ENCODE results near the gene TET1. TPM values are rescaled to one million over a fixed set of nuclear protein-coding genes. Genes with fewer than 3 reads are reported as not detected.
A peak's percentile ranks its signal among the peaks of the same experiment; 100 is the strongest.
"Not testable (repeated sequence)": the region's sequence is repeated elsewhere in the genome, so short reads cannot be mapped to it uniquely, and the experiment has no call there.

TET1 gene
- total and polyA plus RNA-seq, 2 donors = 0.82 to 6.4 TPM

- WGBS = 98% methylated on average over 2 of the region's 2 CpGs
- no peaks in the 10 kb centered on the region for H3K27me3 ChIP-seq (ENCODE audit: control insufficient read depth in 2 of 2, insufficient read depth in 1 of 2, low read length in 1 of 2)
- H3K36me3 ChIP-seq (ENCODE audit: control insufficient read depth in 2 of 2, insufficient read depth in 2 of 2, low read length in 1 of 2) = no peaks in the 10 kb centered on the region
- no peak overlapping the region for H3K27ac ChIP-seq (ENCODE audit: low read depth in 1 of 2, low read length in 1 of 2)
- H3K9me3 ChIP-seq (ENCODE audit: control insufficient read depth in 2 of 2, insufficient read depth in 1 of 2, low read length in 1 of 2) = no peaks in the 10 kb centered on the region
- H3K4me1 ChIP-seq (ENCODE audit: control insufficient read depth in 2 of 2, insufficient read depth in 2 of 2, low read length in 2 of 2) = no peaks in the 10 kb centered on the region
- no peak overlapping the region for H3K4me3 ChIP-seq (ENCODE audit: low read length in 2 of 2)
- DNase-seq (ENCODE audit: low read depth in 6 of 9, low spot score in 9 of 9) = no peak
These were observed 18.8 kb downstream of the TET1 start for GRCh38 chr10:68578974-68579373.

GRCh38 chr10:68584187-68584586 lies 24.1 kb downstream of the TET1 start:
- WGBS = 98% methylated on average over 6 of the region's 6 CpGs
- H3K27me3 ChIP-seq (ENCODE audit: control insufficient read depth in 2 of 2, insufficient read depth in 1 of 2, low read length in 1 of 2); H3K9me3 ChIP-seq (ENCODE audit: control insufficient read depth in 2 of 2, insufficient read depth in 1 of 2, low read length in 1 of 2); H3K4me3 ChIP-seq (ENCODE audit: low read length in 2 of 2); H3K4me1 ChIP-seq (ENCODE audit: control insufficient read depth in 2 of 2, insufficient read depth in 2 of 2, low read length in 2 of 2); H3K27ac ChIP-seq (ENCODE audit: low read depth in 1 of 2, low read length in 1 of 2); H3K36me3 ChIP-seq (ENCODE audit: control insufficient read depth in 2 of 2, insufficient read depth in 2 of 2, low read length in 1 of 2); DNase-seq (ENCODE audit: low read depth in 6 of 9, low spot score in 9 of 9): not testable (repeated sequence)

DNA sequence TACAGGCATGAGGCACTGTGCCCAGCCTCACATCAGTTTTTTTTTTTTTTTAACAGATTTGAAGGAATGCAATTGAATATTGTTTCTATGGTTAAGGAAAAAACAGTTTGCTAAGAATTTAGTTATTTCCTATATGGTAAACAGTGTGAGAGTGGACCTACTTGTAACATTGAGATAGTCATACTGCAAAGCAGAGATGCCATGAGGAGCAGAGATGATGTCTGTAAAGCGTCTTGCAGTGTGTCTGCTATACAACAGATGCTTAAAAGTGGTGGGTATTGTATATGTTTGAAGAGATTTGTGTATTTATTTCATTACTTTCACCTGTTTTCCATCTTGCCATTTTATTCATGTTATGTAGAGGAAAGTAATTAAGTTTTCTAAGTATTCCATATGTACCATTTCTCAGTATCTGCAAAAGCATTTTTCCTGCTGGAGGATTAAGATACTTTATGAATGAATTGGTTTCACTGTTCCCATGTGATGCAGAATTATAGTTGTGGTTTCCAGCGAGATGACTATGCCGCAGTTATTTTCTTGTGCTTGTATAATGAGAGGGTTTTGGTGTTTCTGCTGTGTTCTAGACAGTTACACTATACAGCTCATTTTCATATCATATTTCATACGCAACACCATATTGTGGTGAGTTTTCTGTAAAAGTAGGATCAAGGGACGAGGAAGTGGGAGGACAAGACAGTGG lies 26.6 kb downstream of the TET1 start:
- Histone ChIP-seq H3K27me3 (ENCODE audit: control insufficient read depth in 2 of 2, insufficient read depth in 1 of 2, low read length in 1 of 2) (no peaks in the 10 kb centered on the region), H3K9me3 (ENCODE audit: control insufficient read depth in 2 of 2, insufficient read depth in 1 of 2, low read length in 1 of 2) (no peaks in the 10 kb centered on the region), H3K27ac (ENCODE audit: low read depth in 1 of 2, low read length in 1 of 2) (no peak overlapping the region), H3K4me1 (ENCODE audit: control insufficient read depth in 2 of 2, insufficient read depth in 2 of 2, low read length in 2 of 2) (no peaks in the 10 kb centered on the region), H3K36me3 (ENCODE audit: control insufficient read depth in 2 of 2, insufficient read depth in 2 of 2, low read length in 1 of 2) (no peaks in the 10 kb centered on the region), H3K4me3 (ENCODE audit: low read length in 2 of 2) (no peak overlapping the region)
- WGBS = 89% methylated on average over 5 of the region's 5 CpGs
- no peak for DNase-seq (ENCODE audit: low read depth in 6 of 9, low spot score in 9 of 9)

GRCh38 chr10:68594405-68594804 lies 34.3 kb downstream of the TET1 start:
- Histone ChIP-seq H3K27me3 (ENCODE audit: control insufficient read depth in 2 of 2, insufficient read depth in 1 of 2, low read length in 1 of 2) (no peaks in the 10 kb centered on the region), H3K4me3 (ENCODE audit: low read length in 2 of 2) (no peak overlapping the region), H3K9me3 (ENCODE audit: control insufficient read depth in 2 of 2, insufficient read depth in 1 of 2, low read length in 1 of 2) (no peaks in the 10 kb centered on the region), H3K4me1 (ENCODE audit: control insufficient read depth in 2 of 2, insufficient read depth in 2 of 2, low read length in 2 of 2) (peaks cover 0 to 3% of the 10 kb centered on the region in 2 donors), H3K36me3 (ENCODE audit: control insufficient read depth in 2 of 2, insufficient read depth in 2 of 2, low read length in 1 of 2) (no peaks in the 10 kb centered on the region), H3K27ac (ENCODE audit: low read depth in 1 of 2, low read length in 1 of 2) (no peak overlapping the region)
- WGBS = 80% methylated on average over 5 of the region's 5 CpGs
- DNase-seq (ENCODE audit: low read depth in 6 of 9, low spot score in 9 of 9) = no peak

DNA sequence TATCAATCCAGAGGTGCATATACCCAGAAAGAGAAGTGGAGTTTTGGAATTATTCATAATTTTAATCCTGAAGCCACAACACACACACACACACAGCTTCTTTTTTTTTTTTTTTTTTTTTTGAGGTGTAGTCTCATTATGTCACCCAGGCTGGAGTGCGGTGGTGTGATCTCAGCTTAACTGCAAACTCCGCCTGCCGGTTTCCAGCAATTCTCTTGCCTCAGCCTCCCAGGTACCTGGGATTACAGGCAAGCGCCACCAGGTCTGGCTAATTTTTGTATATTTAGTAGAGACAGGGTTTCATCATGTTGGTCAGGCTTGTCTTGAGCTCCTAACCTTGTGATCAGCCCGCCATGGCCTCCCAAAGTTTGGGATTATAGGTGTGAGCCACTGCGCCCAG lies 35.4 kb downstream of the TET1 start:
- Histone ChIP-seq H3K27me3 (ENCODE audit: control insufficient read depth in 2 of 2, insufficient read depth in 1 of 2, low read length in 1 of 2) (no peaks in the 10 kb centered on the region), H3K4me3 (ENCODE audit: low read length in 2 of 2) (no peak overlapping the region), H3K4me1 (ENCODE audit: control insufficient read depth in 2 of 2, insufficient read depth in 2 of 2, low read length in 2 of 2) (peaks cover 0 to 8% of the 10 kb centered on the region in 2 donors), H3K36me3 (ENCODE audit: control insufficient read depth in 2 of 2, insufficient read depth in 2 of 2, low read length in 1 of 2) (no peaks in the 10 kb centered on the region), H3K9me3 (ENCODE audit: control insufficient read depth in 2 of 2, insufficient read depth in 1 of 2, low read length in 1 of 2) (no peaks in the 10 kb centered on the region), H3K27ac (ENCODE audit: low read depth in 1 of 2, low read length in 1 of 2) (no peak overlapping the region)
- no peak for DNase-seq (ENCODE audit: low read depth in 6 of 9, low spot score in 9 of 9)
- WGBS = 95% methylated on average over 6 of the region's 6 CpGs

- no peaks in the 10 kb centered on the region for H3K27me3 ChIP-seq (ENCODE audit: control insufficient read depth in 2 of 2, insufficient read depth in 1 of 2, low read length in 1 of 2)
- 99% methylated on average over 1 of the region's 1 CpG for WGBS
- no peaks in the 10 kb centered on the region for H3K9me3 ChIP-seq (ENCODE audit: control insufficient read depth in 2 of 2, insufficient read depth in 1 of 2, low read length in 1 of 2)
These were observed 37.3 kb downstream of the TET1 start for GRCh38 chr10:68597407-68597806.

GRCh38 chr10:68598978-68599770 lies 39.0 kb downstream of the TET1 start:
- Histone ChIP-seq H3K36me3 (ENCODE audit: control insufficient read depth in 2 of 2, insufficient read depth in 2 of 2, low read length in 1 of 2) (peaks cover 0 to 4% of the 10 kb centered on the region in 2 donors), H3K27me3 (ENCODE audit: control insufficient read depth in 2 of 2, insufficient read depth in 1 of 2, low read length in 1 of 2) (no peaks in the 10 kb centered on the region), H3K27ac (ENCODE audit: low read depth in 1 of 2, low read length in 1 of 2) (no peak overlapping the region), H3K4me1 (ENCODE audit: control insufficient read depth in 2 of 2, insufficient read depth in 2 of 2, low read length in 2 of 2) (peaks cover 6 to 8% of the 10 kb centered on the region in 2 donors), H3K9me3 (ENCODE audit: control insufficient read depth in 2 of 2, insufficient read depth in 1 of 2, low read length in 1 of 2) (no peaks in the 10 kb centered on the region), H3K4me3 (ENCODE audit: low read length in 2 of 2) (no peak overlapping the region)
- peak in 2 of 9 donors; percentile 5 to 10 for DNase-seq (ENCODE audit: low read depth in 6 of 9, low spot score in 9 of 9)
- WGBS = 78% methylated on average over 23 of the region's 23 CpGs

More at GRCh38 chr10:68597407-68597806, 37.3 kb downstream of the TET1 start:
- H3K4me3 ChIP-seq (ENCODE audit: low read length in 2 of 2) = no peak overlapping the region
- no peak overlapping the region for H3K27ac ChIP-seq (ENCODE audit: low read depth in 1 of 2, low read length in 1 of 2)
- no peak for DNase-seq (ENCODE audit: low read depth in 6 of 9, low spot score in 9 of 9)
- H3K4me1 ChIP-seq (ENCODE audit: control insufficient read depth in 2 of 2, insufficient read depth in 2 of 2, low read length in 2 of 2) = peaks cover 6 to 8% of the 10 kb centered on the region in 2 donors
- no peaks in the 10 kb centered on the region for H3K36me3 ChIP-seq (ENCODE audit: control insufficient read depth in 2 of 2, insufficient read depth in 2 of 2, low read length in 1 of 2)

DNA sequence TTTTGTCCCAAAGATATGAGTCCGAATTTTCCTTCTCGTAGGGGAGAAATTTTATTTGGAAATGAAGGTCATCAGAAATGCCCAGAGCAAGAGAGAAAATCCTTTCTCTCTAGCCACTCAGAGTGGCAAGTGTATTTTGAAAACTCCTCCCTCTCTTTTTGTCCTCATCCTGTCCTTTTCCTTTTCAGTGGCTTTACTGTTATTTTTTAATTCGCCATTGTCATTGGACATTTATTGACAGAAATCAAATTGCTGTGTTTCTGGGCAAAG lies 39.6 kb downstream of the TET1 start:
- Histone ChIP-seq H3K27me3 (ENCODE audit: control insufficient read depth in 2 of 2, insufficient read depth in 1 of 2, low read length in 1 of 2) (no peaks in the 10 kb centered on the region), H3K9me3 (ENCODE audit: control insufficient read depth in 2 of 2, insufficient read depth in 1 of 2, low read length in 1 of 2) (no peaks in the 10 kb centered on the region), H3K27ac (ENCODE audit: low read depth in 1 of 2, low read length in 1 of 2) (peak overlapping the region in 1 of 2 donors; percentile 43), H3K4me3 (ENCODE audit: low read length in 2 of 2) (peak overlapping the region; percentile 49 to 58), H3K36me3 (ENCODE audit: control insufficient read depth in 2 of 2, insufficient read depth in 2 of 2, low read length in 1 of 2) (peaks cover 0 to 4% of the 10 kb centered on the region in 2 donors), H3K4me1 (ENCODE audit: control insufficient read depth in 2 of 2, insufficient read depth in 2 of 2, low read length in 2 of 2) (peaks cover 6 to 8% of the 10 kb centered on the region in 2 donors)
- no peak for DNase-seq (ENCODE audit: low read depth in 6 of 9, low spot score in 9 of 9)
- WGBS = 66% methylated on average over 3 of the region's 3 CpGs

DNA sequence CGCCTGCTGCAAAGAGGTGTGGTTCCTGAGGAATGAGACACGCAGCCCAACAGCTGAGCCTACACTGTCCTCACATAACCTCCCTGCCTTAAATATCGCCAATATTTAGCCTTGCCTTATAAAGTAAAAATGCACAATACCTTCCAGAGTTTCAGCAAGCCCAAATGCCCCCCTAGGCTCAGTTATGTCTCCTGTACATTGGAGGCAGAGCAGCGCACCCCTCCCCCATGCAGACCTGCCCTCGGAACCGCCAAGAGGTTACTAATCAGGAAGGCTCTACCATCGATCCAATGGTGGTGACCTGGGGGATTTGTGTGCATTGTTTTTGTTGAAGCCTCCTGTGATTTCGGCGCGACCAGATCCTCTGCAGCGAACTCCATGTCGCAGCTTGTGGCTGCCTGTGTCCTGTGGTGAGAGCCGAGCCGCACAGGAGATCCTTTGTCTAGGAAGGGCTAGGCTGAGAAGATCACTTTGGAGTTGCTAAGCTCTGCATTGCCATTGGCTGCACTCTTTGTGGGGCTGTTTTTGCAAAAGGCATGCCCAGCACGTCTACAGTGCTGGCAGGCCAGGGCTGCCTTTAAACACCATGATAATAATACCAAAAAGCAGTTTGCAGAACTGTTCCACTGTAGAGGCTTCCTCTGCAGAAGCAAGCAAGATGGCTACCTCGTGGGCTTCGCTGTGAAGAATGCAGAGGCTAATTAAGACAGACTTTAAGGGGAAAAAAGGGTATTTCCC lies 40.1 kb downstream of the TET1 start:
- Histone ChIP-seq H3K27me3 (ENCODE audit: control insufficient read depth in 2 of 2, insufficient read depth in 1 of 2, low read length in 1 of 2) (no peaks in the 10 kb centered on the region), H3K36me3 (ENCODE audit: control insufficient read depth in 2 of 2, insufficient read depth in 2 of 2, low read length in 1 of 2) (peaks cover 0 to 4% of the 10 kb centered on the region in 2 donors), H3K4me3 (ENCODE audit: low read length in 2 of 2) (peak overlapping the region; percentile 49 to 58), H3K4me1 (ENCODE audit: control insufficient read depth in 2 of 2, insufficient read depth in 2 of 2, low read length in 2 of 2) (peaks cover 6 to 8% of the 10 kb centered on the region in 2 donors), H3K9me3 (ENCODE audit: control insufficient read depth in 2 of 2, insufficient read depth in 1 of 2, low read length in 1 of 2) (no peaks in the 10 kb centered on the region), H3K27ac (ENCODE audit: low read depth in 1 of 2, low read length in 1 of 2) (peak overlapping the region; percentile 43 to 88)
- peak; percentile 70 to 92 (median 78) for DNase-seq (ENCODE audit: low read depth in 6 of 9, low spot score in 9 of 9)
- WGBS = 8% methylated on average over 17 of the region's 17 CpGs

Measured in thymus (tissue), 11 donors.